IPS-20b (cell line): ENCODE data around the gene AKTIP.
"Not testable (repeated sequence)": the region's sequence is repeated elsewhere in the genome, so short reads cannot be mapped to it uniquely, and the experiment has no call there.

Source experiments
- H3K27ac ChIP-seq: one replicate; pipeline ENCODE4 v1.5.1; 2013; ENCODE audit warnings: low read length
- H3K27me3 ChIP-seq: 2 replicates; pipeline ENCODE4 v1.6.1; 2013; ENCODE audit warnings: mild to moderate bottlenecking, low read length, inconsistent platforms; ENCODE audit not compliant: insufficient read depth
- H3K36me3 ChIP-seq: 2 replicates; pipeline ENCODE4 v1.6.1; 2013; ENCODE audit warnings: low read depth, mild to moderate bottlenecking, inconsistent platforms, low read length, moderate library complexity; ENCODE audit not compliant: insufficient read depth
- H3K4me1 ChIP-seq: 2 replicates; pipeline ENCODE4 v1.6.1; 2013; ENCODE audit warnings: mild to moderate bottlenecking, control low read depth, inconsistent platforms, low read length, moderate library complexity; ENCODE audit not compliant: insufficient read depth
- H3K4me3 ChIP-seq: 2 replicates; pipeline ENCODE4 v1.5.1; 2013; ENCODE audit warnings: mild to moderate bottlenecking, low read length, inconsistent platforms
- H3K9ac ChIP-seq: 2 replicates; pipeline ENCODE4 v1.6.1; 2013; ENCODE audit warnings: low read depth, mild to moderate bottlenecking, inconsistent platforms, low read length, moderate library complexity
- H3K9me3 ChIP-seq: 2 replicates; pipeline ENCODE4 v1.6.1; 2013; ENCODE audit warnings: mild to moderate bottlenecking, low read depth, low read length, inconsistent platforms; ENCODE audit not compliant: insufficient read depth

AKTIP gene

DNA sequence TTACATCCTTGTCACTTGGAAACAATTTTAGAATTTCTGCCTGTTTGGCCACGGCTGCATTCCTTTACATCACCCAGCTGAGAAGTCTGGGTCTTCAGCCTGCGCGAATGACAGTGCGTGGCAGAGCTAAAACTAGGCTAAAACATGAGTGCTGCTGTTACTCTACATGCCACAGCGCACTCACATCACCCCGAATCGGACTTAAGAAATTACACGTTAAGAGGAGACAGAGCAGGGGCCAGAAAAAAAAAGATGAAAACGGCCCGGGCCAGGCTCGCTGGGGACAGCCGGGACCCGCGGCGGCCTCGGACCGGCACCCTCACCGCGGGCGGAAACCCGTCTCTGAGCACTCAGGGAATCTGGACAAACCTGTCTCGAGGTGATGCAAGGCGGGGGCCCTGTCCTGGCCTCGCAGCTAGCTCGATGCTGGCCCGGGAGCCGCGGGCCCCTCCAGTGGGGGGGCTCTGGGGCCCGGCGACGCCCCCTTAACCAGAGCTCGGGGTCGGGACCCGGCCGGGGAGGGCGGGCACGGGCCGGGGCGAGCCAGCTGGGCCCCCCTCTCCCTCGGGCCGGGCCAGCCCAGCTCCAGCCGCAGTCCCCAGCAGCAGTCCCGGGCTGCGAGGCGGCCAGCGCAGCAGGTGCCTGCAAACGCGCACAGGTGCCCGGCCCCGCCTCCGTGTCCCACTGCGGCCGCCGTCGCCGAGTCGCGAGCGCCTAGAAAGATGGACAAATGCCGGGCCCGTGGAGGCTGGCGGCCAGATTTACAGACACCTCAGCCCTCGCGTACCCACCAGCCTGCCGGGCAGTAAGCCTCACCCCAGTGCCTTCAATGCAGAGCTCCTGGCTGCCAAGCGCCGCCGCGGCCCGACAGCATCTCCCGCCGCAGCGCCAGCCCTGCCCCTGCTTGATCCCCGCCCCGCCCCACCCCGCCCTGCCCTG lies at the start of gene AKTIP:
TSS of gene AKTIP (minus strand) at position 879 of the 939 bp plus-strand sequence. CDS start 2,950 bp downstream, outside the sequence.
- Histone ChIP-seq H3K9me3 (no peaks in the 10 kb centered on the region), H3K4me1 (peaks cover 16% of the 10 kb centered on the region), H3K36me3 (peaks cover 15% of the 10 kb centered on the region), H3K4me3 (peak within 1 kb of the TSS; percentile 82), H3K27ac (no peak within 1 kb of the TSS), H3K9ac (peak within 1 kb of the TSS; percentile 82; the same call in 1 of the 2 replicates), H3K27me3 (peaks cover 7% of the 10 kb centered on the region; the same call in 1 of the 2 replicates)

DNA sequence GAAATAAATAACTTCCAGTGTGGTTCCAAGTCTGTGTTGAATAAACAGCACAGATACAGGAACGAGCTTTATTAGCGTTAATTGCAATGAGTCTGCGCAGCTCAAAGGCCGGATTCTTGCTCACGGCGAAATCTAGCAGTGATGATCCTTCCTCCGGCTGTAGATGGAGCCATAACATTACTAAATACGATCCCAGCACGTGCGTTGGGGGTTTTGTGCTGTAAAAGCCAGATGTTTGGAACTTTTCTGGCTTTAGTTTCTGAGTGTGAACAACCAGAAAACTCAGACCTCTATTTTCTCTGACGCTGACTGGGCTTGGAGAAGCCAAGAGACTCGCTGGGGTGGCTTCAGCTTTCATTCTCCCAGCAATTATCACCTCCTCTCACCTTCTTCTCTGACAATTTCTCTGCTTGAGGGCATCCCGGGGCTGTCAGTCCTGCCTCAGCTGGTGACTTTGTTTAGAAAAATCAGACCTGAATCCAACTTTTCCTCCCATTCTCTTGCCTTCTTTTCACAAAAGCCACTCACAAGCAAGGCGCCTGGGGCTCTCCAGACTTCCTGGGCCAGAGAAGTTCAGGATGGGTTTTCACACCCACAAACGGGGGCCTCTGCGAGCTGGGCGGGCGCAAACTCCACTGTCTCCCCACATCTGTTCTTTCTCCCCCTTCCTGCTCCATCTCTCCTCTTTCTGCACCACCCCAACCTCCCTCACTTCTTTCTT lies 47.1 kb upstream of the AKTIP start:
- H3K36me3 ChIP-seq, result no peaks in the 10 kb centered on the region
- H3K4me3 ChIP-seq, result no peak overlapping the region
- H3K27ac ChIP-seq, result no peak overlapping the region
- H3K4me1 ChIP-seq, result peaks cover 10% of the 10 kb centered on the region; the same call in 1 of the 2 replicates
- H3K27me3 ChIP-seq, result peaks cover 18% of the 10 kb centered on the region
- H3K9me3 ChIP-seq, result no peaks in the 10 kb centered on the region
- no peak overlapping the region for H3K9ac ChIP-seq

DNA sequence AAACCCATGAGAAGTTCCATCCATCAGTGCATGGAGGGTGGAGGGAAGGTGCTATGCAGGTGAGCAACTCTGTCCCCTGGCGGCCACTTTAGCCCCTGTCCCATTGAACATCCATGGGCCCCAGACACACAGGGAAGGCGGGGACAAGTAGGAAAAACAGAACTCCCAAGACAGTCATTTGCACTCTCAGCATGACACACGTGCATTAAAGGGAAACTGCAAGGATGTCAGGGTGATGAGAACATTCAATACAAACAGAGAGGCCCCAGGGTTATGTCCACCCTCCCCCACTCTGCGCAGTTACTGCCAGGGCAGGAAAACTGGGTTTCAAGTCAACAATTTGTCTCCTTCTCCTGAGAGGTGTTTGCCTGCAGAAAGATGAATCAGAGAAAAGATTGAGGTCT lies 44.0 kb upstream of the AKTIP start:
- H3K27me3 ChIP-seq, result peaks cover 18% of the 10 kb centered on the region
- H3K4me3 ChIP-seq, result no peak overlapping the region

DNA sequence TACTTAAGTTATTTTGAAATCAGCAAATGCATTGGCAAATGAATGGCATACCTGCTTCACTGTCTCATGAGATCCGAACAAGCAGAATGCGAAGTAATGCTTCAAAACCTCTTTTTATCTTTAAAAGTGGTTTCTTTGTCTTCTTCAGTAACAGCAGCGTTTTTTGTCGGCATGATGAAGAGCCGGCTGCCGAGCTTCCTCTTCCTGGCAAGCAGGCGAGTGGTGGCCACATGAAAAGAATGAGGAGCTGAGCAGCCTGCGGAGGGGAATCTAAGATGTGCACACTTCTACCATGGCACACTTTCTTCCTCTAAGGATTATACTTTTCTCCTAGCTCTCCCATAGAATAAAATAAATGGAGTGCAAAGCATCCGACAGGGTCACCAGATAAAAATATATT lies 42.4 kb upstream of the AKTIP start:
- Histone ChIP-seq H3K9me3 (no peaks in the 10 kb centered on the region), H3K4me3 (no peak overlapping the region), H3K9ac (no peak overlapping the region), H3K4me1 (peaks cover 15% of the 10 kb centered on the region), H3K27me3 (peaks cover 10% of the 10 kb centered on the region), H3K36me3 (no peaks in the 10 kb centered on the region), H3K27ac (no peak overlapping the region)

More for the DNA sequence above, 44.0 kb upstream of the AKTIP start:
- H3K9me3 ChIP-seq, result no peaks in the 10 kb centered on the region
- H3K4me1 ChIP-seq, result peaks cover 15% of the 10 kb centered on the region
- H3K9ac ChIP-seq, result no peak overlapping the region; the same call in 1 of the 2 replicates
- no peak overlapping the region for H3K27ac ChIP-seq
- H3K36me3 ChIP-seq, result no peaks in the 10 kb centered on the region

DNA sequence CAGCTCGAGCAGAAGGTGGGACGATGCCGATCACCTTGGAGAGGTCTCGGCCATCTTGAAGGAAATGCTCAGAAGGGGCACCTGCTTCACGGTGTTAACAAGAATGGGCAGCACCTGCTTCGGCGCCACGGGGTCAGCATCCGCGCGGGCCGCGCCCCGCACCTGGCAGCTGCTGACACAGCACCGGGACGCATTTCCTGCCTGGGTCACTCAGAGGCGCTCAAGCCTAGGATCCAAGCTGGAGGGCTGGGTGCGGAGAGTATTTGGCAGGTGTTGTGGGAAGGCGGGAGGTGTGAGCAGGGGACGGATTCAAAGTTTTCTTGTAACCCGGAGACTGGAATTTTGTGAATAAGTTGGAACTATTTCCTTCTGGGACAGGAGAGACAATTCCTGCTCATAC lies 39.3 kb upstream of the AKTIP start:
- H3K4me3 ChIP-seq, result no peak overlapping the region
- H3K36me3 ChIP-seq, result no peaks in the 10 kb centered on the region
- no peaks in the 10 kb centered on the region for H3K9me3 ChIP-seq
- peaks cover 11% of the 10 kb centered on the region for H3K4me1 ChIP-seq
- H3K27ac ChIP-seq, result no peak overlapping the region
- H3K9ac ChIP-seq, result no peak overlapping the region
- H3K27me3 ChIP-seq, result no peaks in the 10 kb centered on the region

- H3K27me3 ChIP-seq, result no peaks in the 10 kb centered on the region
- no peaks in the 10 kb centered on the region for H3K36me3 ChIP-seq
- H3K9ac ChIP-seq, result no peak overlapping the region
- no peaks in the 10 kb centered on the region for H3K9me3 ChIP-seq
- H3K4me3 ChIP-seq, result no peak overlapping the region
- H3K27ac ChIP-seq, result no peak overlapping the region
- H3K4me1 ChIP-seq, result peaks cover 8% of the 10 kb centered on the region; the same call in 1 of the 2 replicates
Observed at GRCh38 chr16:53541326-53541725, 38.3 kb upstream of the AKTIP start.

DNA sequence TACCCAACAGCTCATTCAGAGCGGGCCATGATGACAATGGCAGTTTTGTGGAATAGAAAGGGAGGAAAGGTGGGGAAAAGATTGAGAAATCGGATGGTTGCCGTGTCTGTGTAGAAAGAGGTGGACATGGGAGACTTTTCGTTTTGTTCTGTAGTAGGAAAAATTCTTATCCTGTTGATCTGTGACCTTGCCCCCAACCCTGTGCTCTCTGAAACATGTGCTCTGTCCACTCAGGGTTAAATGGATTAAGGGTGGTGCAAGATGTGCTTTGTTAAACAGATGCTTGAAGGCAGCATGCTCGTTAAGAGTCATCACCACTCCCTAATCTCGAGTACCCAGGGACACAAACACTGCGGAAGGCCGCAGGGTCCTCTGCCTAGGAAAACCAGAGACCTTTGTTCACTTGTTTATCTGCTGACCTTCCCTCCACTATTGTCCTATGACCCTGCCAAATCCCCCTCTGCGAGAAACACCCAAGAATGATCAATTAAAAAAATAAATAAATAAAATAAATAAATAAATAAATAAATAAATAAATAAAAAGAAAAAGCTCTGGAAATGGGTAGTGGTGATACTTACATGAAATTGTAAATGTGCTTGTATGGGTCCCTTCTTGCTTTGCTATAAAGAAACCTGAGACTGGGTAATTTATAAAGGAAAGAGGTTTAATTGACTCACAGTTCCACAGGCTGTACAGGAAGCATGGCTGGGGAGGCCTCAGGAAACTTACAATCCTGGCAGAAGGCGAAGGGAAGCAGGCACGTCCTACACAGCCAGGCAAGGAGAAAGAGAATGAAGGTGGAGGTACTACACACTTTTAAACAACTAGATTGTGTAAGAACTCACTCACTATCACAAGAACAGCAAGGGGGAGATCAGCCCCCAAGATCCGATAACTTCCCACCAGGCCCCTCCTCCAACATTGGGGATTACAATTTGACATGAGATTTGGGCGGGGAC lies 37.0 kb upstream of the AKTIP start:
- H3K27me3 ChIP-seq, H3K9me3 ChIP-seq, H3K27ac ChIP-seq, H3K36me3 ChIP-seq, H3K4me1 ChIP-seq, H3K9ac ChIP-seq, H3K4me3 ChIP-seq: not testable (repeated sequence)

DNA sequence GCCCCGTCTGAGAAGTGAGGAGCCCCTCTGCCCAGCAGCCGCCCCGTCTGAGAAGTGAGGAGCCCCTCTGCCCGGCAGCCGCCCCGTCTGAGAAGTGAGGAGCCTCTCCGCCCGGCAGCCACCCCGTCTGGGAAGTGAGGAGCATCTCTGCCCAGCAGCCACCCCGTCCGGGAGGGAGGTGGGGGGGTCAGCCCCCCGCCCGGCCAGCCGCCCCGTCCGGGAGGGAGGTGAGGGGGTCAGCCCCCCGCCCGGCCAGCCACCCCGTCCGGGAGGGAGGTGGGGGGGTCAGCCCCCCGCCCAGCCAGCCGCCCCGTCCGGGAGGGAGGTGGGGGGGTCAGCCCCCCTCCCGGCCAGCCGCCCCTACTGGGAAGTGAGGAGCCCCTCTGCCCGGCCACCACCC lies 36.3 kb upstream of the AKTIP start:
- not testable (repeated sequence) for H3K27ac ChIP-seq, H3K36me3 ChIP-seq, H3K27me3 ChIP-seq, H3K4me3 ChIP-seq, H3K9me3 ChIP-seq, H3K9ac ChIP-seq, H3K4me1 ChIP-seq

GRCh38 chr16:53537626-53538025 lies 34.6 kb upstream of the AKTIP start:
- no peak overlapping the region for H3K9ac ChIP-seq
- H3K27ac ChIP-seq, result no peak overlapping the region
- no peaks in the 10 kb centered on the region for H3K9me3 ChIP-seq

GRCh38 chr16:53534206-53534605 lies 31.2 kb upstream of the AKTIP start:
- H3K9me3 ChIP-seq, result no peaks in the 10 kb centered on the region
- H3K27me3 ChIP-seq, result no peaks in the 10 kb centered on the region
- H3K4me3 ChIP-seq, result no peak overlapping the region
- H3K27ac ChIP-seq, result no peak overlapping the region
- H3K4me1 ChIP-seq, result no peaks in the 10 kb centered on the region
- H3K36me3 ChIP-seq, result no peaks in the 10 kb centered on the region
- no peak overlapping the region for H3K9ac ChIP-seq

More at GRCh38 chr16:53537626-53538025, 34.6 kb upstream of the AKTIP start:
- Histone ChIP-seq H3K4me3 (no peak overlapping the region), H3K4me1 (no peaks in the 10 kb centered on the region), H3K36me3 (no peaks in the 10 kb centered on the region), H3K27me3 (no peaks in the 10 kb centered on the region)

DNA sequence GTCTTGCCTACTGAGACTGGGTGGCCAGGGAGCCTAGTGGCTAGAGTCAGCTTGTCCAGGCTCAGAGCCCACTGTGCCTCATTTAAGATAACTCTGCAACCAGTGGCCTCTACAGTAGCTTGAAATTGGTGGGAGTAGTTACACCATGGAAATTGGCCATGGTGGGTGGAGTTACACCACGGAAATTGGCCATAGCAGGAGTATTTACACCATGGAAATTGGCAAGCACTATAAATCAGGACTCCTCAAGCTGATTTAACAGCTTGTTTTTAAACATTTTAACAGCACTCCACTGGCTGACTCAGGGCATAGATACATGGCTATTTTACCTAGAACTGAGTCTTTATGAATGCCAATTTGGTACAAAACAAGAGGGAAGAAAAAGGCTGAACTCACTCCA lies 27.7 kb upstream of the AKTIP start:
- no peaks in the 10 kb centered on the region for H3K27me3 ChIP-seq
- no peak overlapping the region for H3K9ac ChIP-seq
- no peak overlapping the region for H3K4me3 ChIP-seq
- H3K36me3 ChIP-seq, result no peaks in the 10 kb centered on the region
- no peaks in the 10 kb centered on the region for H3K4me1 ChIP-seq
- no peaks in the 10 kb centered on the region for H3K9me3 ChIP-seq
- no peak overlapping the region for H3K27ac ChIP-seq
